Type B pancreatic cell (in vitro differentiated cells): ENCODE results near the gene MCTP1. TPM values are rescaled to one million over a fixed set of nuclear protein-coding genes. Genes with fewer than 3 reads are reported as not detected.

Experiments
- DNase-seq: peaks from one replicate; pipeline ENCODE4 v3.0.0; 2021; ENCODE audit warnings: mixed read lengths; ENCODE audit not compliant: unreplicated experiment; ENCODE audit errors: extremely low spot score
- H3K27ac Mint-ChIP-seq: 2 replicates; pipeline ENCODE4 v1.8.0; 2021; ENCODE audit warnings: mild to moderate bottlenecking, mixed read lengths
- H3K27me3 Mint-ChIP-seq: 2 replicates; pipeline ENCODE4 v1.8.0; 2021; ENCODE audit warnings: mixed read lengths
- H3K36me3 Mint-ChIP-seq: 2 replicates; pipeline ENCODE4 v1.8.0; 2021; ENCODE audit warnings: mixed read lengths
- H3K4me1 Mint-ChIP-seq: one replicate; pipeline ENCODE4 v1.8.0; 2021; ENCODE audit warnings: mixed read lengths; ENCODE audit not compliant: unreplicated experiment
- H3K4me3 Mint-ChIP-seq: 2 replicates; pipeline ENCODE4 v1.8.0; 2021; ENCODE audit warnings: mild to moderate bottlenecking, mixed read lengths
- H3K9me3 Mint-ChIP-seq: 2 replicates; pipeline ENCODE4 v1.8.0; 2021; ENCODE audit warnings: mixed read lengths
- total RNA-seq: library from RNA; stranded (reverse); gene quantifications from 2 replicates; pipeline ENCODE4 v1.2.1, GENCODE V29; 2021; ENCODE audit warnings: low replicate concordance
- TF ChIP-seq, protein P1 (sequence below): fragments of 200-600 bp; sonication (generic); conservative IDR thresholded peaks from 2 replicates; pipeline ENCODE4 v1.5.0; 2021; ENCODE audit warnings: antibody characterized with exemption, mild to moderate bottlenecking

Gene MCTP1
- total RNA-seq, 1 donor from 2014 or later = 4.6 TPM

DNA sequence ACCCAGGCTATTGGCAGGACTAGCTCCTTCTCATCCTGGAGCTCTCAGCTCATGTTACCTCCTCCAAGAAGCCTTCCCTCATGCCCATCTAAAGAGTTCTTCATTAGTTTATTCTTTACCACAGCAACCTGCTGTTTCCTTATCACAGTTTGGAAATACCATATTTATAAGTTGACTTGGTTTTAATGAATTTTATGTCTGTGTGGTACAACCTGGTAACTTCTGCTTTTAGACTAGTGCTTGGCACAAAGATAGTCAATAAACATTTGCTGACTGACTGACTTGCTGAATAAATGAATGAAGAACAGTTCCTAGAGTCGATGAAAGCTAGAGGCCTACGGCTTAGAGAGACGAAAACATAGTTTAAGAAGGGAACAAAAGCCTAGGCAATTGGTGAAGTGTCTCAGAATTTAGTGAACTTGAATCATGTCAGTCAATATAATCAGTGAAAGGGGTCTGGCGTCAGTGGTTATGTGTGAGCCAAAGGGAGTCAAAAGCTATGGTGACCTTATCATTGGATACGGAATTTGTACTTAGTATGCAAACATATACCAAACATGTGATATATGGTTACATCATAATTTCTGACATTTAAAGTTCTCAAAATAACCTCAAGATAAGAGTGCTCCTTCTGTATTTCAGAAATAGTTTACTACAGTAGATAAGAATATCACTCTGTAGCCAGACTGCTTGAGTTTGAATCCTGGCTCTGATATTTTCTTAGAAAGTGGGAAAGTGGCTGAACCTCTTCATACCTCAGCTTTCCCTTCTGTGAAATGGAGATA is 239.5 kb downstream of the MCTP1 start:
- Mint-ChIP-seq H3K27ac (no peak overlapping the region), H3K9me3 (no peaks in the 10 kb centered on the region), H3K4me3 (no peak overlapping the region), H3K4me1 (peaks cover 7% of the 10 kb centered on the region), H3K36me3 (no peaks in the 10 kb centered on the region), H3K27me3 (no peaks in the 10 kb centered on the region)
- TF ChIP-seq, protein P1, sequence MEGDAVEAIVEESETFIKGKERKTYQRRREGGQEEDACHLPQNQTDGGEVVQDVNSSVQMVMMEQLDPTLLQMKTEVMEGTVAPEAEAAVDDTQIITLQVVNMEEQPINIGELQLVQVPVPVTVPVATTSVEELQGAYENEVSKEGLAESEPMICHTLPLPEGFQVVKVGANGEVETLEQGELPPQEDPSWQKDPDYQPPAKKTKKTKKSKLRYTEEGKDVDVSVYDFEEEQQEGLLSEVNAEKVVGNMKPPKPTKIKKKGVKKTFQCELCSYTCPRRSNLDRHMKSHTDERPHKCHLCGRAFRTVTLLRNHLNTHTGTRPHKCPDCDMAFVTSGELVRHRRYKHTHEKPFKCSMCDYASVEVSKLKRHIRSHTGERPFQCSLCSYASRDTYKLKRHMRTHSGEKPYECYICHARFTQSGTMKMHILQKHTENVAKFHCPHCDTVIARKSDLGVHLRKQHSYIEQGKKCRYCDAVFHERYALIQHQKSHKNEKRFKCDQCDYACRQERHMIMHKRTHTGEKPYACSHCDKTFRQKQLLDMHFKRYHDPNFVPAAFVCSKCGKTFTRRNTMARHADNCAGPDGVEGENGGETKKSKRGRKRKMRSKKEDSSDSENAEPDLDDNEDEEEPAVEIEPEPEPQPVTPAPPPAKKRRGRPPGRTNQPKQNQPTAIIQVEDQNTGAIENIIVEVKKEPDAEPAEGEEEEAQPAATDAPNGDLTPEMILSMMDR = no peak
- no peak for DNase-seq

DNA sequence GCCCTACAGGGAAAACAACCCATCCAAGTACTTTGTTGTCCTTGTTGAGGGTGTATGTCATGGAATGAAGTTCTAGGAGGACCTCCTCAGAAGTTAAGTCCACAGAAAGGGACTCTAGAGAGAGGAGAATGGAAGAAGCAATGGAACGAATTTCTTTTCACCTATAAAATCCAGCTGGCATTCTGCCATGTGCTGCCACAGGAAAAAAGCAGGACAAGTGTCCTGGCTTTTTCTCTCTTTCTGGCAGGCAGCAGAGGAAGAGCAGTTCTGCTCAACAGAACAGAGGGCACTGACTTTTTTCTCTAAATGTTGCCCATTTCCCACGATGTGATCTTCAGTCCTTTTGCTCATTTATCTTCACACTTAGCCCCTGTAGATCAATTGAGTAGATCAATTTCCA is 240.8 kb downstream of the MCTP1 start:
- TF ChIP-seq, protein P1 = no peak
- Mint-ChIP-seq H3K4me3 (no peak overlapping the region), H3K27me3 (no peaks in the 10 kb centered on the region), H3K36me3 (no peaks in the 10 kb centered on the region), H3K9me3 (no peaks in the 10 kb centered on the region), H3K27ac (no peak overlapping the region), H3K4me1 (peaks cover 10% of the 10 kb centered on the region)
- DNase-seq = no peak

DNA sequence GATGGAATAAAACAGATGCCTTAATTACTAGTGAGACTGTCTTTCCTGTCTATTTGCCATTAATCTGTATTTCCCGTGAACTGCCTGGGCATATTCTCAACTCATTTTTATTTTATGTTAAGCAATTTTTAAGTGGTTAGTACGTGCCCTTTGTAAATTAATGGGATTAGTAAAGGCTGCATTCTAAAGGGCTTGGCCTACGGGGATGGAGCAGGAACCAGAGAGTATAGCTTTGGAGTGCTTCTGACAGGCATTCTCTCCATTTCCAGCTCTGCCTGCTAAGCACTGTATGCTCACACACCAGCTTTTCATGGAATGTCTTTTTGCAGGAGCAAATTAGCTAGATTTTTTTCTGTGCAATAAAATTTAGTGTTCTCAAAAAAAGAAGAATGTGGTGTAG is 241.2 kb downstream of the MCTP1 start:
- H3K27ac Mint-ChIP-seq = no peak overlapping the region
- no peaks in the 10 kb centered on the region for H3K9me3 Mint-ChIP-seq
- DNase-seq = no peak
- H3K4me1 Mint-ChIP-seq = peaks cover 14% of the 10 kb centered on the region
- H3K4me3 Mint-ChIP-seq = no peak overlapping the region
- TF ChIP-seq, protein P1 = no peak
- H3K36me3 Mint-ChIP-seq = no peaks in the 10 kb centered on the region
- H3K27me3 Mint-ChIP-seq = no peaks in the 10 kb centered on the region

DNA sequence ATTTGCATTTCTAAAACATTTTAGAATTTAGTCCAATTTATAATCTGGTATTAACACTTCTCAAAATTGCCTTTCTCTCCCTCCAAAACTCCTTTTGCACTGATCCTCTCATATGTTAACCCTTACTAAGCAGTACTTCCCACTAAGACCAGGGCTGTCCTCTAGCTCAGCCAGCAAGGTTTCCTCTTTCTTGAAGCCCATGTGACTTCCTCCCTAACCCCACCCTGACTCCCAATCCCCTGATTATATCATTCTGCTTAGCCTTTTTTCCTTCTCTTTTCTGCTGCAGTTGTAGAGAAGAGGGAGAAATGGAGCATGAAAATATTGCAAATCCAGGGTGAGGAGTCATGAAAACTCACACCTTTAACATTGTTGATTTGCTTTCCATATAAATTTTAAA is 241.7 kb downstream of the MCTP1 start:
- no peak overlapping the region for H3K27ac Mint-ChIP-seq
- no peak overlapping the region for H3K4me3 Mint-ChIP-seq
- no peaks in the 10 kb centered on the region for H3K9me3 Mint-ChIP-seq

DNA sequence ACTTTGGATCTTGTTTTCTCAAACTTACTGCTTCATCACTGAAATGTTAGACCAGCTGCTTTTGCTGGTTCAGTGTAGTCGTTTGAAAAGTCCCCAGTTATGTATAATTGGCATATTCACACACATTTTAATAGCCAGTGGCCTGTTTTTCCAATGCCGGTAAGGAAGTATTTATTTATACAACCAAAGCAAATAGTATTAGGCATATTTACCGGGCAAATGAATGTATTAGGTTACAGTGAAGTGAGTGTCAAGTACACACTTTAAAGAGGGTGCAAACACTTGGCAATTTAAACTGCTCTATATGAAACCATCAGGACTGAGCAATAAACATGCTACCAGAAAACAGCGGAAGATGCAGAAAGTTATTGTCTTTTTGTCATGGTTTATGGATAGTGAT is 242.9 kb downstream of the MCTP1 start:
- TF ChIP-seq, protein P1 = no peak
- Mint-ChIP-seq H3K4me3 (no peak overlapping the region), H3K36me3 (no peaks in the 10 kb centered on the region), H3K27me3 (no peaks in the 10 kb centered on the region), H3K9me3 (no peaks in the 10 kb centered on the region), H3K27ac (no peak overlapping the region), H3K4me1 (peaks cover 16% of the 10 kb centered on the region)
- no peak for DNase-seq

More for the DNA sequence above, 241.7 kb downstream of the MCTP1 start:
- no peaks in the 10 kb centered on the region for H3K27me3 Mint-ChIP-seq
- no peaks in the 10 kb centered on the region for H3K36me3 Mint-ChIP-seq
- peaks cover 16% of the 10 kb centered on the region for H3K4me1 Mint-ChIP-seq
- no peak for DNase-seq
- TF ChIP-seq, protein P1 = no peak
